ENCODE data around the gene HNRNPR. TPM values are rescaled to one million over a fixed set of nuclear protein-coding genes. Genes with fewer than 3 reads are reported as not detected.
"Not testable (repeated sequence)": the region's sequence is repeated elsewhere in the genome, so short reads cannot be mapped to it uniquely, and the experiment has no call there.

The HNRNPR gene
- polyA plus RNA-seq, 1 donor (not counting 4 experiments of a cell fraction or from before 2014, with no cell fraction given) = 169 TPM

DNA sequence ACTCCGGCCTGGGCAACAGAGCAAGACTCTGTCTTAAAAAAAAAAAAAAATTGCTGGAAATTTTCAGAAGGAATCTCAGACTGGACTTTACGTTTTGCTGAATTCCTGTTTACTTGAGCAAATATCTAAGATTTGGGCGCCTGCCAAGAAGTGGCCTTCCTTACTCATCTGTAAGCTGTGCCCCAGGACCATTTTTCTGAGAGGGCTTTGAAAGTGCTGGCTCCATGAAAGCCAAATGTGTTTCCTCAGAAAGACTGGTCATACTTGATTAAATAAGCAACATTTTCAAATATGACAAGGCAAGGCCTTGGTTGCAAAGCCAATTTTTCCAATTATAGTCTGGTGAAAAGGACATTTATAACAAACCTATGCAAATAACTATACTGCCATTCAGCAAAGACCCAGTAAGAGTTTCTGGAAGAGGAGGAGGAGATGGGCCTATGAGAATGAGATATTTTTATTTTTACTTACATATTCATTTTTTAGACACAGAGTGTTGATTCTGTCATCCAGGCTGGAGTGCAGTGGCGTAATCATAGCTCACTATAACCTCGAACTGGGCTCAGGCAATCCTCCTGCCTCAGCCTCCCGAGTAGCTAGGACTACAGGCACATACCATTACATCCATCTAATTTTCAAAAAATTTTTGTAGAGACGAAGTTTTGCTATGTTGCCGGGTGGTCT lies 70.5 kb downstream of the HNRNPR start:
- no peak for TF ChIP-seq EZH2 (IDR thresholded peaks at IDR 0.05; ENCODE audit: low read length)
- TF ChIP-seq, protein P1, sequence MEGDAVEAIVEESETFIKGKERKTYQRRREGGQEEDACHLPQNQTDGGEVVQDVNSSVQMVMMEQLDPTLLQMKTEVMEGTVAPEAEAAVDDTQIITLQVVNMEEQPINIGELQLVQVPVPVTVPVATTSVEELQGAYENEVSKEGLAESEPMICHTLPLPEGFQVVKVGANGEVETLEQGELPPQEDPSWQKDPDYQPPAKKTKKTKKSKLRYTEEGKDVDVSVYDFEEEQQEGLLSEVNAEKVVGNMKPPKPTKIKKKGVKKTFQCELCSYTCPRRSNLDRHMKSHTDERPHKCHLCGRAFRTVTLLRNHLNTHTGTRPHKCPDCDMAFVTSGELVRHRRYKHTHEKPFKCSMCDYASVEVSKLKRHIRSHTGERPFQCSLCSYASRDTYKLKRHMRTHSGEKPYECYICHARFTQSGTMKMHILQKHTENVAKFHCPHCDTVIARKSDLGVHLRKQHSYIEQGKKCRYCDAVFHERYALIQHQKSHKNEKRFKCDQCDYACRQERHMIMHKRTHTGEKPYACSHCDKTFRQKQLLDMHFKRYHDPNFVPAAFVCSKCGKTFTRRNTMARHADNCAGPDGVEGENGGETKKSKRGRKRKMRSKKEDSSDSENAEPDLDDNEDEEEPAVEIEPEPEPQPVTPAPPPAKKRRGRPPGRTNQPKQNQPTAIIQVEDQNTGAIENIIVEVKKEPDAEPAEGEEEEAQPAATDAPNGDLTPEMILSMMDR (optimal IDR thresholded peaks at IDR 0.05 in 1 of 3, IDR thresholded peaks at IDR 0.05 in 1 of 3, conservative IDR thresholded peaks at IDR 0.05 in 1 of 3; ENCODE audit: extremely low read depth in 1 of 3, insufficient read depth in 2 of 3, low read length in 3 of 3) = no peak
- no peaks in the 10 kb centered on the region for H3K27me3 ChIP-seq (ENCODE audit: control insufficient read depth, extremely low read depth, insufficient read depth, low read length)
- dilution Hi-C loops (cut with MboI; ENCODE audit: extremely low pct_ligation_motif_present, low sequenced_read_pairs) = no loop called here
- no peak overlapping the region for H2AFZ ChIP-seq (ENCODE audit: control insufficient read depth, low read length)
- no peak overlapping the region for H3K27ac ChIP-seq (ENCODE audit: control insufficient read depth, insufficient read depth, low read length)
- H3K79me2 ChIP-seq (ENCODE audit: control insufficient read depth, insufficient read depth, low read length) = no peaks in the 10 kb centered on the region
- H3K4me1 ChIP-seq (ENCODE audit: control insufficient read depth, extremely low read depth, insufficient read depth, low read length) = peaks cover 6% of the 10 kb centered on the region
- no peak for DNase-seq (ENCODE audit: low read depth, low spot score)
- no peaks in the 10 kb centered on the region for H3K9me3 ChIP-seq (ENCODE audit: control insufficient read depth, low read depth, low read length)
- no peaks in the 10 kb centered on the region for H3K9me1 ChIP-seq (ENCODE audit: control insufficient read depth, extremely low read depth, insufficient read depth, low read length)
- no peaks in the 10 kb centered on the region for H3K36me3 ChIP-seq (ENCODE audit: control insufficient read depth in 2 of 2, extremely low read depth in 1 of 2, insufficient read depth in 2 of 2, low read length in 2 of 2)
- H4K20me1 ChIP-seq (ENCODE audit: control insufficient read depth, extremely low read depth, insufficient read depth, low read length) = no peaks in the 10 kb centered on the region
- no peak overlapping the region for H3K9ac ChIP-seq (ENCODE audit: control insufficient read depth, extremely low read depth, insufficient read depth, low read length)
- no peak overlapping the region for H3K4me2 ChIP-seq (ENCODE audit: control insufficient read depth, extremely low read depth, insufficient read depth, low read depth, low read length)
- no peak overlapping the region for H3K4me3 ChIP-seq (ENCODE audit: control insufficient read depth in 2 of 3, extremely low read depth in 1 of 3, insufficient read depth in 2 of 3, low read depth in 1 of 3, low read length in 3 of 3)
- FAIRE-seq = no peak

DNA sequence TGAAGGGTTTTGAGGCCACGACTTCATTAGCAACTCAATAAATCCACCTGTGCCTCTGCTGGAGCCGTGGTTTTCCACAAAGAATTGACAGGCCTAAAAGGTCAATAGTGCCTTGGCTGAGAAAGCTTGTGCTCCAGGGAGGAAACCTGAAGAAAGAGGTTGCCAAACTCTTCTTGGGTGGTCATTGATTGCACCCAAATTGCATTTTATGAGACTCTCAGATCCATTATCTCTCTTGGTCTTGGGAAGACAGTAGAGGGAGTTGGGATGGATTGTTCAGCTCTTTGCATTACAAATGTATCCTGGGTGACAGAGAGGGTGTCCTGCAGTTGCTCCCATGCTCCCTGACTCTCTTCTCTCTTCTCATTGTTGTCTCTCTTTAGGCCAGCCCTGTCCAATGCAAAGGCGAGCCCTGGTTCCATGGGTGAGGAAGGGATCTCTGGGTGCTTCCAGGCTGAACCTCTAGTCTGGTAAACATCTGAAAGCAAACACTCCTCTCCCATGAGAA lies 80.7 kb downstream of the HNRNPR start:
- Histone ChIP-seq H3K4me3 (ENCODE audit: control insufficient read depth in 2 of 3, extremely low read depth in 1 of 3, insufficient read depth in 2 of 3, low read depth in 1 of 3, low read length in 3 of 3) (no peak overlapping the region), H3K27me3 (ENCODE audit: control insufficient read depth, extremely low read depth, insufficient read depth, low read length) (no peaks in the 10 kb centered on the region), H3K79me2 (ENCODE audit: control insufficient read depth, insufficient read depth, low read length) (no peaks in the 10 kb centered on the region), H3K9me1 (ENCODE audit: control insufficient read depth, extremely low read depth, insufficient read depth, low read length) (no peaks in the 10 kb centered on the region), H3K4me2 (ENCODE audit: control insufficient read depth, extremely low read depth, insufficient read depth, low read depth, low read length) (no peak overlapping the region), H4K20me1 (ENCODE audit: control insufficient read depth, extremely low read depth, insufficient read depth, low read length) (no peaks in the 10 kb centered on the region), H3K27ac (ENCODE audit: control insufficient read depth, insufficient read depth, low read length) (no peak overlapping the region), H3K9me3 (ENCODE audit: control insufficient read depth, low read depth, low read length) (no peaks in the 10 kb centered on the region), H3K9ac (ENCODE audit: control insufficient read depth, extremely low read depth, insufficient read depth, low read length) (no peak overlapping the region), H3K4me1 (ENCODE audit: control insufficient read depth, extremely low read depth, insufficient read depth, low read length) (peaks cover 10% of the 10 kb centered on the region), H3K36me3 (ENCODE audit: control insufficient read depth in 2 of 2, extremely low read depth in 1 of 2, insufficient read depth in 2 of 2, low read length in 2 of 2) (no peaks in the 10 kb centered on the region), H2AFZ (ENCODE audit: control insufficient read depth, low read length) (no peak overlapping the region)
- dilution Hi-C loops (cut with MboI; ENCODE audit: extremely low pct_ligation_motif_present, low sequenced_read_pairs) = no loop called here
- DNase-seq (ENCODE audit: low read depth, low spot score) = no peak
- TF ChIP-seq, protein P1 (optimal IDR thresholded peaks at IDR 0.05 in 1 of 3, IDR thresholded peaks at IDR 0.05 in 1 of 3, conservative IDR thresholded peaks at IDR 0.05 in 1 of 3; ENCODE audit: extremely low read depth in 1 of 3, insufficient read depth in 2 of 3, low read length in 3 of 3) = no peak
- TF ChIP-seq EZH2 (IDR thresholded peaks at IDR 0.05; ENCODE audit: low read length) = no peak
- no peak for FAIRE-seq

DNA sequence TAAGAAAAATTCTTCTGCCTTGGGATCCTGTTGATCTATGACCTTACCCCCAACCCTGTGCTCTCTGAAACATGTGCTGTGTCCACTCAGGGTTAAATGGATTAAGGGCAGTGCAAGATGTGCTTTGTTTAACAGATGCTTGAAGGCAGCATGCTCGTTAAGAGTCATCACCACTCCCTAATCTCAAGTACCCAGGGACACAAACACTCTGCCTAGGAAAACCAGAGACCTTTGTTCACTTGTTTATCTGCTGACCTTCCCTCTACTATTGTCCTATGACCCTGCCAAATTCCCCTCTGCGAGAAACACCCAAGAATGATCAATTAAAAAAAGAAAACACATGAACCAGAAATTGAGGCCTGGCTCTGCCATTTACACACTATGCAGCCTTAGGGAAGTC lies 86.0 kb downstream of the HNRNPR start:
- H3K27me3 ChIP-seq (ENCODE audit: control insufficient read depth, extremely low read depth, insufficient read depth, low read length); DNase-seq (ENCODE audit: low read depth, low spot score); H2AFZ ChIP-seq (ENCODE audit: control insufficient read depth, low read length); H3K9ac ChIP-seq (ENCODE audit: control insufficient read depth, extremely low read depth, insufficient read depth, low read length); H3K9me1 ChIP-seq (ENCODE audit: control insufficient read depth, extremely low read depth, insufficient read depth, low read length); H3K79me2 ChIP-seq (ENCODE audit: control insufficient read depth, insufficient read depth, low read length); H3K4me2 ChIP-seq (ENCODE audit: control insufficient read depth, extremely low read depth, insufficient read depth, low read depth, low read length); dilution Hi-C loops (cut with MboI; ENCODE audit: extremely low pct_ligation_motif_present, low sequenced_read_pairs); H3K4me1 ChIP-seq (ENCODE audit: control insufficient read depth, extremely low read depth, insufficient read depth, low read length); H3K36me3 ChIP-seq (ENCODE audit: control insufficient read depth in 2 of 2, extremely low read depth in 1 of 2, insufficient read depth in 2 of 2, low read length in 2 of 2); H3K9me3 ChIP-seq (ENCODE audit: control insufficient read depth, low read depth, low read length); H3K27ac ChIP-seq (ENCODE audit: control insufficient read depth, insufficient read depth, low read length); H3K4me3 ChIP-seq (ENCODE audit: control insufficient read depth in 2 of 3, extremely low read depth in 1 of 3, insufficient read depth in 2 of 3, low read depth in 1 of 3, low read length in 3 of 3); FAIRE-seq; H4K20me1 ChIP-seq (ENCODE audit: control insufficient read depth, extremely low read depth, insufficient read depth, low read length): not testable (repeated sequence)

DNA sequence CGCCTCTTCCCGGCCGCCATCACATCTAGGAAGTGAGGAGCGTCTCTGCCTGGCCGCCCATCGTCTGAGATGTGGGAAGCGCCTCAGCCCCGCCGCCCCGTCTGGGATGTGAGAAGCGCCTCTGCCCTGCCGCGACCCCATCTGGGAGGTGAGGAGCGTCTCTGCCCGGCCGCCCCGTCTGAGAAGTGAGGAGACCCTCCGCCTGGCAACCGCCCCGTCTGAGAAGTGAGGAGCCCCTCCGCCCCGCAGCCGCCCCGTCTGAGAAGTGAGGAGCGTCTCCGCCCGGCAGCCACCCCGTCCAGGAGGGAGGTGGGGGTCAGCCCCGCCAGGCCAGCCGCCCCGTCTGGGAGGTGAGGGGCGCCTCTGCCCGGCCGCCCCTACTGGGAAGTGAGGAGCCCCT lies 86.7 kb downstream of the HNRNPR start:
- H3K79me2 ChIP-seq (ENCODE audit: control insufficient read depth, insufficient read depth, low read length); H3K27ac ChIP-seq (ENCODE audit: control insufficient read depth, insufficient read depth, low read length); H3K9me3 ChIP-seq (ENCODE audit: control insufficient read depth, low read depth, low read length); dilution Hi-C loops (cut with MboI; ENCODE audit: extremely low pct_ligation_motif_present, low sequenced_read_pairs); H3K36me3 ChIP-seq (ENCODE audit: control insufficient read depth in 2 of 2, extremely low read depth in 1 of 2, insufficient read depth in 2 of 2, low read length in 2 of 2); H3K4me1 ChIP-seq (ENCODE audit: control insufficient read depth, extremely low read depth, insufficient read depth, low read length); H3K9me1 ChIP-seq (ENCODE audit: control insufficient read depth, extremely low read depth, insufficient read depth, low read length); H4K20me1 ChIP-seq (ENCODE audit: control insufficient read depth, extremely low read depth, insufficient read depth, low read length); DNase-seq (ENCODE audit: low read depth, low spot score); H2AFZ ChIP-seq (ENCODE audit: control insufficient read depth, low read length); H3K27me3 ChIP-seq (ENCODE audit: control insufficient read depth, extremely low read depth, insufficient read depth, low read length); FAIRE-seq; H3K9ac ChIP-seq (ENCODE audit: control insufficient read depth, extremely low read depth, insufficient read depth, low read length); H3K4me2 ChIP-seq (ENCODE audit: control insufficient read depth, extremely low read depth, insufficient read depth, low read depth, low read length); H3K4me3 ChIP-seq (ENCODE audit: control insufficient read depth in 2 of 3, extremely low read depth in 1 of 3, insufficient read depth in 2 of 3, low read depth in 1 of 3, low read length in 3 of 3): not testable (repeated sequence)
